GM19463 (cell line): ENCODE measurements around the gene OR52B2.
"Not testable (repeated sequence)": the region's sequence is repeated elsewhere in the genome, so short reads cannot be mapped to it uniquely, and the experiment has no call there.

Experiments
- ATAC-seq: cut with Tn5 transposase; IDR thresholded peaks from one replicate; pipeline ENCODE4 v1.9.1; 2021; ENCODE audit warnings: mild to moderate bottlenecking, moderate library complexity; ENCODE audit not compliant: unreplicated experiment

OR52B2 gene

DNA sequence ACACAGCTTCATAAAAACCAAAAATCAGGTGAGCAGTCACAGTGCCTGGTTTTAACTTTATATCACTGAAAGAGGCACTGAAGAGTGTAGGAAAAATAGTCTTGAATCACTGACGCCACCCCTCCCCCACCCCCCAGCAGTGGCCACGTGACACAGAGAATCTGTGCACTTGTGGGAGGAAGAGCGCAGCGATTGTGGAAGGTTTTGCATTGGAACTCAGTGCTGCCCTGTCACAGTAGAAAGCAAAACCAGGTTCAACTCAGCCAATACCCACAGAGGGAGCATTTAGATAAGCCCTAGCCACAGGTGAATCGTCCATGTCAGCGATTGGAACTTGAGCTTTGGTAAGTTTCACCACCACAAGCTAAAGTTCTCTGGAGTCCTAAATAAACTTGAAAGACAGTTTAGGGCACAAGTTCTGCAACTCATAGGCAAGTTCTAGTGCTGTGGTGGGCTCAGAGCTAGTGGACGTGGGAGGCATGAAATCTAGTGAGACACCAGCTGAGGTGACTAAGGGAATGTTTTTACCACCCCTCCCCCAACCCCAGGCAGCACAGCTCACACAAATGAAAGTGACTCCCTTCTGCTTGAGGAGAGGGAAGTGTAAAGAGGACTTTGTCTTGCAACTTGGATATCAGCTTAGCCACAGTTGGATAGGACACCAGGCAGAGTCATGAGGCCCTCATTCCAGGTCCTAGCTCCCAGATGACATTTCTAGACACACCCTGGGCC, 13.3 kb downstream of the OR52B2 start:
- ATAC-seq, result no peak

GRCh38 chr11:6152126-6152525, 18.0 kb downstream of the OR52B2 start:
- ATAC-seq, result no peak

DNA sequence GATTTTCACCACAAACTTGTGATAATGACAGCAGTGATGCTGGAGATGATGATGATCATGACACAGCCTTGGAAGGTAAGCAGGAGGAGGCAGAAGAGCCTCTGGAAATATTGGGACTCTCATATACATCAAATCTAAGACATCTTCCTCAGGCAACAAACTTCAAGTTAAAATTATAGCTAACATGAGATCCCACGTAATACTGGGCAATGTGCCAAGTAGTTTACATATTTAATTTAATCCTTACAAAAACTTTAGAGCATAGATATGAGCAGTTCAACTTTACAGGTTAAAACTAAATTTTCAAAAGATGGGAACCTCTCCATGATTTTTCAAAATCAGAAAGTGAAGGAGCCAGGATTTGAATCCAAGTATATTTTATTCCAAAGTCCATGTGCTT, 19.0 kb downstream of the OR52B2 start:
- no peak for ATAC-seq

DNA sequence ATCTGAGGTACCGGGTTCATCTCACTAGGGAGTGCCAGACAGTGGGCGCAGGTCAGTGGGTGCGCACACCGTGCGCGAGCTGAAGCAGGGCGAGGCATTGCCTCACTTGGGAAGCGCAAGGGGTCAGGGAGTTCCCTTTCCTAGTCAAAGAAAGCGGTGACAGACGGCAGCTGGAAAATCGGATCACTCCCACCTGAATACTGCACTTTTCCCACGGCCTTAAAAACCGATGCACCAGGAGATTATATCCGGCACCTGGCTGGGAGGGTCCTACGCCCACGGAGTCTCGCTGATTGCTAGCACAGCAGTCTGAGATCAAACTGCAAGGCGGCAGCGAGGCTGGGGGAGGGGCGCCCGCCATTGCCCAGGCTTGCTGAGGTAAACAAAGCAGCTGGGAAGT, 26.4 kb downstream of the OR52B2 start:
- ATAC-seq, result not testable (repeated sequence)

DNA sequence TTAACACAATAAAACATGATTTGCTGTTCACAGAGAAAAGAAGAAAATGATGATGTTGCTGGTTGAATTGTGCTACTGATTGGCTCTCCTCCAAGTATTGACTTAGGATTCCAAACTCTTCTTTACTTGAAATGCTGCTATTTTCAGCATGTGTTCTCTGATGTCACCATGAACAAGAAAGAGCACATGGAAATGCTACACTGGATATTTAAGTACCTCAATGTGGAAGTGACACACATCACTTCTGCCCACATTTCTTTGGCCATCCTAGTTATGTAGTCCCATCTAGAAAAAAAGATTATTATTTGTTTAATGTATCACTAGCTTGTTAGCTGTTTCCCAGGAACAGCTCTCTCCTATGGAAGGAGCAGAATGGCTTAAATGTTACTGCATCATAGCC, 27.2 kb downstream of the OR52B2 start:
- ATAC-seq, result no peak

DNA sequence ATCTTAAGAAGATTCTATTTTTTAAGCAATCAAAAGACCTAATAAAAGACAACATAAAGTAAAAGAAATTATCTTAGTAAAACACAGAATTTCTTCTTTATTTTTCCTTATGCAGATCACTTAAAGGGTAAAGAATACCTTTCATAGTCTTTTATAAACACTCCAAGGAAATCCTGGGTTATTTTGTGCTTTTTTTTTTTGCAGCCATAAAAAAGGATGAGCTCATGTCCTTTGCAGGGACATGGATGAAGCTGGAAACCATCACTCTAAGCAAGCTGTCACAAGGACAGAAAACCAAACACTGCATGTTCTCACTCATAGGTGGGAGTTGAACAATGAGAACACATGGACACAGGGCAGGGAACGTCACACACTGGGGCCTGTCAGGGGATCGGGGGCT, 34.2 kb downstream of the OR52B2 start:
- not testable (repeated sequence) for ATAC-seq

GRCh38 chr11:6132431-6132830, 37.7 kb downstream of the OR52B2 start:
- ATAC-seq, result no peak

DNA sequence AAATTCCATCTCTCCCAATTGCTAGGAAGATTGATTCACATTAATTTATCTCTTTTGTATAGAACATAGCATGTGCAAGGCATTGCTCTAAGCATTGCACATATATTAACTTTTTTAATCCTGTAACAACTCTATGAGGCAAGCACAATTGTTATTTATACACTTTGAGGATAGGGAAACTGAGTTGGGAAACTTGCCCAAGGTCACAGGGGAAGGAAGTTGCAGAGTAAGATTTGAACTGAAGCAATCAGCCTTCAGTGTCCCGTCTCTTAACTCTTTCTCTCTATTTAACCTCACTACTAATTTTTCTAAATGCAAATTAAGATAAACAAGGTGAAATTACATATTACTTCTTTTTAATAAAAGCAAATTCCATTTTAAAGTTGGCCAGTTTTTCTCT, 40.5 kb downstream of the OR52B2 start:
- ATAC-seq, result no peak

GRCh38 chr11:6129011-6129410, 41.1 kb downstream of the OR52B2 start:
- ATAC-seq, result no peak

DNA sequence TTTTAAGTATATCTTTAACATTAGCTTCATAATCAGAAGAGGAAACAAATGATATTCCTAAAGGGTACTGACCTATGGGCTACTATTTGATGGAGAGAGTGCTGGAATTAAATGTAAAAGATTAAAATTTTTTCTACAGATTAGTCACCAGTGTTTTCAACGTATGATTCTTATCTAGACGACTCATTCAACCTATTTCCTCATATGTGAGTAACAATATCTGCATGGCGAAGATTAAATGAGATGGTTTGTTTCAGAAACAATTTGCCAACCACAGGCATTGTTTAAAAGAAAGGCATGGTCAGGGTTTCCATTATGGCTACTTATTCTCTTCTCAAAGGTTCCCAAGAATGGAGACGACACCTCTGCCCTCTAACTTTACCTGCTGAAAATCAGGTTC, 42.2 kb downstream of the OR52B2 start:
- no peak for ATAC-seq

GRCh38 chr11:6124245-6124644, 45.9 kb downstream of the OR52B2 start:
- no peak for ATAC-seq
